GM12891 (cell line): ENCODE data around the gene WDR7.

Source experiments
- POLR2A ChIP-seq: IDR thresholded peaks from 2 replicates; pipeline ENCODE4 v1.6.1; 2011; ENCODE audit warnings: low read depth, low read length, control low read depth
- POLR2AphosphoS5 ChIP-seq: IDR thresholded peaks from 2 replicates; pipeline ENCODE4 v1.6.1; 2011; ENCODE audit warnings: low read depth, low read length, control low read depth

DNA sequence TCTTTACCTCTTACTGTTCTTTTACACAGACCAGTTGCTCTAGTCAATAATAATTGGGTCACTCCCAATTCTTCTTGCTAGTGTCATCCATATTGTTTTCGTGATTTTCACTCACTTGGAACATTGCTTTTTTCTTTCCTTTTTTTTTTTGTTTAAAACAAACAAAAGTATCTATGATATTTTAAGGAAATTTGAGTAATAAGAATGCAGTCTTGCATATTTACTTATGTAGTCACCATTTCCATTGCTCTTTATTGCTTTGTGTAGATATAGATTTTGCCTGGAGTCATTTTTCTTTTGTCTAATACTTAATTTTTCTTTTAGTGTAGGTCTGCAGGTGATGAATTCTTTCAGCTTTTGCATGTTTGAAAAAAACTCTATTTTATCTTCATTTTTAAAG, 71.9 kb downstream of the WDR7 start:
- TF ChIP-seq POLR2AphosphoS5, result no peak
- TF ChIP-seq POLR2A, result no peak
